Panc1 (cell line): ENCODE data around the gene RRAGC. TPM values are rescaled to one million over a fixed set of nuclear protein-coding genes. Genes with fewer than 3 reads are reported as not detected.

Experiments
- ATAC-seq: fragments of 200-7000 bp; cut with Tn5 transposase; 2 replicates; pipeline ENCODE4 v1.9.1; 2020; ENCODE audit warnings: mild to moderate bottlenecking, moderate library complexity
- BruUV-seq: library from RNA; stranded (reverse); fragments of 400-500 nt; replicated peaks from 2 replicates; lab custom pipeline; 2021; lab: Mats Ljungman, UMichigan
- CTCF ChIA-PET: fragments of 300-600 bp; sonication (Branson Sonifier 250); formaldehyde crosslinking; loops from one replicate; lab custom pipeline; 2022; ENCODE audit warnings: antibody characterized with exemption; lab: Charles Lee
- POLR2A ChIA-PET: fragments of 300-600 bp; sonication (Branson Sonifier 250); formaldehyde crosslinking; loops from one replicate; lab custom pipeline; 2022; ENCODE audit warnings: antibody characterized with exemption; lab: Charles Lee
- DNase-seq: peaks from one replicate; pipeline ENCODE4 v3.0.0-alpha.2; 2010; ENCODE audit warnings: low read depth, low spot score
- H3K27ac ChIP-seq: 2 replicates; pipeline ENCODE4 v1.5.1; 2011; ENCODE audit warnings: mild to moderate bottlenecking, low read length, inconsistent platforms
- H3K27me3 ChIP-seq: fragments of 200-500 bp; sonication (Bioruptor generic); 2 replicates; pipeline ENCODE4 v1.6.0; 2014; ENCODE audit warnings: low read length, inconsistent platforms; ENCODE audit not compliant: control insufficient read depth, insufficient read depth
- H3K36me3 ChIP-seq: fragments of 200-500 bp; sonication (Bioruptor generic); 2 replicates; pipeline ENCODE4 v1.5.1; 2014; ENCODE audit warnings: inconsistent platforms, mild to moderate bottlenecking, low read length, moderate library complexity; ENCODE audit not compliant: control insufficient read depth, insufficient read depth
- H3K4me1 ChIP-seq: 2 replicates; pipeline ENCODE4 v1.5.1; 2011; ENCODE audit warnings: inconsistent platforms, mild to moderate bottlenecking, low read length, moderate library complexity; ENCODE audit not compliant: control insufficient read depth, insufficient read depth
- H3K4me3 ChIP-seq, 2 experiments: 2 replicates each; pipeline ENCODE4 v1.5.1; 2011 to 2012; ENCODE audit warnings: low read depth in 2 of 2, low read length in 2 of 2, mild to moderate bottlenecking in 2 of 2, inconsistent platforms in 1 of 2, moderate library complexity in 1 of 2
- H3K9me3 ChIP-seq: fragments of 200-500 bp; sonication (Bioruptor generic); 2 replicates; pipeline ENCODE4 v1.5.1; 2014; ENCODE audit warnings: low read depth, mild to moderate bottlenecking, inconsistent platforms, low read length, moderate library complexity; ENCODE audit not compliant: control insufficient read depth, insufficient read depth
- CTCF ChIP-seq: fragments of 450-650 bp; IDR thresholded peaks from 2 replicates; pipeline ENCODE4 v1.5.1; 2017; ENCODE audit warnings: mild to moderate bottlenecking
- POLR2AphosphoS5 ChIP-seq: IDR thresholded peaks from 2 replicates; pipeline ENCODE4 v1.6.1; 2012; ENCODE audit warnings: mild to moderate bottlenecking, low read depth, low read length, moderate library complexity
- REST ChIP-seq, 2 experiments: IDR thresholded peaks; 2 replicates each; pipeline ENCODE4 v1.6.1; 2011 to 2012; ENCODE audit warnings: low read depth in 2 of 2, control low read depth in 1 of 2, low read length in 1 of 2, mild to moderate bottlenecking in 1 of 2, moderate library complexity in 1 of 2; ENCODE audit not compliant: insufficient read depth in 1 of 2
- SIN3A ChIP-seq: IDR thresholded peaks from 2 replicates; pipeline ENCODE4 v1.6.1; 2012; ENCODE audit warnings: low read depth, mild to moderate bottlenecking, low read length, moderate library complexity, borderline replicate concordance; ENCODE audit not compliant: insufficient read depth
- TCF7L2 ChIP-seq: IDR thresholded peaks from 2 replicates; pipeline ENCODE4 v1.6.1; 2011; ENCODE audit warnings: mild to moderate bottlenecking, low read depth, low read length, inconsistent platforms
- in situ Hi-C: cut with HindIII; loops from 2 replicates; pipeline ENCODE4 v1.10.0; 2016; ENCODE audit warnings: low sequenced_read_pairs, low pct_unique_long_range_greater_than_20kb
- intact Hi-C: fragments of 100-400 bp; cut with micrococcal nuclease; formaldehyde crosslinking; loops from one replicate; pipeline ENCODE4 v1.10.0; 2022; ENCODE audit not compliant: unreplicated experiment
- total RNA-seq: library from RNA; stranded (reverse); gene quantifications from one replicate; pipeline ENCODE4 v1.2.1, GENCODE V29; 2021; ENCODE audit not compliant: unreplicated experiment

RRAGC gene
- total RNA-seq, 1 experiment from 2014 or later = 44.3 TPM

GRCh38 chr1:38905985-38906384 is 46.4 kb upstream of the RRAGC start:
- no peaks in the 10 kb centered on the region for H3K4me1 ChIP-seq

GRCh38 chr1:38899560-38899959 is 40.0 kb upstream of the RRAGC start:
- BruUV-seq = no TSS peak
- ATAC-seq (no peak), DNase-seq (no peak)
- intact Hi-C loops (no loop called here), in situ Hi-C loops (no loop called here)
- Histone ChIP-seq H3K4me1 (no peaks in the 10 kb centered on the region), H3K27ac (no peak overlapping the region), H3K9me3 (no peaks in the 10 kb centered on the region), H3K4me3 (no peak overlapping the region), H3K27me3 (no peaks in the 10 kb centered on the region), H3K36me3 (no peaks in the 10 kb centered on the region)
- TF ChIP-seq REST (IDR thresholded peaks at IDR 0.05; ENCODE audit: insufficient read depth in 1 of 2, low read depth in 2 of 2, low read length in 1 of 2) (no peak), TCF7L2 (no peak), CTCF (no peak), POLR2AphosphoS5 (no peak), SIN3A (no peak)
- ChIA-PET CTCF (interaction anchor here (0.5 kb wide), 1 partner anchor 161 kb away, joined by 7 read pairs; no protein-coding TSS in a partner anchor), POLR2A (no interaction called here)

More at GRCh38 chr1:38905985-38906384, 46.4 kb upstream of the RRAGC start:
- Histone ChIP-seq H3K27ac (no peak overlapping the region), H3K36me3 (no peaks in the 10 kb centered on the region), H3K9me3 (no peaks in the 10 kb centered on the region), H3K27me3 (no peaks in the 10 kb centered on the region), H3K4me3 (no peak overlapping the region)
- DNase-seq (no peak), ATAC-seq (no peak)
- TF ChIP-seq CTCF (no peak), TCF7L2 (no peak), REST (IDR thresholded peaks at IDR 0.05; ENCODE audit: insufficient read depth in 1 of 2, low read depth in 2 of 2, low read length in 1 of 2) (no peak), SIN3A (no peak), POLR2AphosphoS5 (no peak)
- in situ Hi-C loops (no loop called here), intact Hi-C loops (no loop called here)
- ChIA-PET CTCF (interaction anchor here (0.6 kb wide), 1 partner anchor 30 kb away, joined by 4 read pairs; no protein-coding TSS in a partner anchor), POLR2A (no interaction called here)
- BruUV-seq = no TSS peak
